OCI-LY1 (cell line): ENCODE results near the gene PARS2.
"Not testable (repeated sequence)": the region's sequence is repeated elsewhere in the genome, so short reads cannot be mapped to it uniquely, and the experiment has no call there.

Source experiments
- H2AFZ ChIP-seq: fragments of 200-600 bp; sonication (generic), shearing (Covaris generic); 2 replicates; pipeline ENCODE4 v1.6.0; 2014; ENCODE audit warnings: antibody characterized with exemption, mild to moderate bottlenecking, low read length
- H3F3A ChIP-seq: fragments of 200-600 bp; sonication (generic), shearing (Covaris generic); 2 replicates; pipeline ENCODE4 v1.6.0; 2014; ENCODE audit warnings: mild to moderate bottlenecking, antibody characterized with exemption, low read length, moderate library complexity; ENCODE audit not compliant: insufficient read depth
- H3K27ac ChIP-seq: fragments of 200-600 bp; sonication (generic); 2 replicates; pipeline ENCODE4 v1.5.1; 2014; ENCODE audit warnings: low read length, mixed run types, mild to moderate bottlenecking, low read depth; ENCODE audit not compliant: poor library complexity, severe bottlenecking
- H3K27me3 ChIP-seq: fragments of 200-600 bp; sonication (generic); 2 replicates; pipeline ENCODE4 v1.6.0; 2014; ENCODE audit warnings: antibody characterized with exemption, mild to moderate bottlenecking, low read length, moderate library complexity; ENCODE audit not compliant: insufficient read depth
- H3K36me3 ChIP-seq: fragments of 200-600 bp; sonication (generic); 2 replicates; pipeline ENCODE4 v1.6.1; 2014; ENCODE audit warnings: mild to moderate bottlenecking, antibody characterized with exemption, low read length, moderate library complexity, mixed read lengths; ENCODE audit not compliant: insufficient read depth
- H3K4me1 ChIP-seq: fragments of 200-600 bp; sonication (generic); 2 replicates; pipeline ENCODE4 v1.5.1; 2014; ENCODE audit warnings: mild to moderate bottlenecking, low read length, moderate library complexity; ENCODE audit not compliant: insufficient read depth, severe bottlenecking
- H3K4me2 ChIP-seq: fragments of 200-600 bp; sonication (generic), shearing (Covaris generic); 2 replicates; pipeline ENCODE4 v1.6.1; 2014; ENCODE audit warnings: low read length
- H3K4me3 ChIP-seq: fragments of 200-600 bp; sonication (generic); 2 replicates; pipeline ENCODE4 v1.5.1; 2014; ENCODE audit warnings: low read length, low read depth, mild to moderate bottlenecking, mixed read lengths; ENCODE audit not compliant: poor library complexity, severe bottlenecking
- H3K79me2 ChIP-seq: fragments of 200-600 bp; shearing (Covaris generic); 2 replicates; pipeline ENCODE4 v1.6.1; 2016; ENCODE audit warnings: mixed run types, low read length, mixed read lengths; ENCODE audit not compliant: insufficient read depth
- H3K9ac ChIP-seq: fragments of 200-600 bp; sonication (generic), shearing (Covaris generic); 2 replicates; pipeline ENCODE4 v1.6.1; 2014; ENCODE audit warnings: mild to moderate bottlenecking, low read length, mixed read lengths
- H3K9me2 ChIP-seq: fragments of 200-600 bp; sonication (generic), shearing (Covaris generic); 2 replicates; pipeline ENCODE4 v1.6.1; 2014; ENCODE audit warnings: low read depth, mild to moderate bottlenecking, low read length, mixed read lengths
- H3K9me3 ChIP-seq: fragments of 200-600 bp; shearing (Covaris generic); 2 replicates; pipeline ENCODE4 v1.6.1; 2014; ENCODE audit warnings: low read length, mixed read lengths
- H4K20me1 ChIP-seq: fragments of 200-600 bp; sonication (generic), shearing (Covaris generic); 2 replicates; pipeline ENCODE4 v1.6.0; 2016; ENCODE audit warnings: mild to moderate bottlenecking, low read length; ENCODE audit not compliant: insufficient read depth
- CTCF ChIP-seq: fragments of 200-600 bp; sonication (generic), shearing (Covaris generic); IDR thresholded peaks from 2 replicates; pipeline ENCODE4 v1.5.1; 2017; ENCODE audit warnings: mild to moderate bottlenecking, antibody characterized with exemption, low read length, moderate library complexity, mixed read lengths
- EZH2 ChIP-seq: fragments of 200-600 bp; sonication (generic), shearing (Covaris generic); IDR thresholded peaks from 2 replicates; pipeline ENCODE4 v1.8.0; 2017; ENCODE audit warnings: borderline replicate concordance, mixed run types, mild to moderate bottlenecking, antibody characterized with exemption, low read length, moderate library complexity, mixed read lengths

The PARS2 gene

GRCh38 chr1:54781023-54781723 lies 16.9 kb upstream of the PARS2 start:
- no peak overlapping the region for H2AFZ ChIP-seq
- no peaks in the 10 kb centered on the region for H3K9me3 ChIP-seq
- no peaks in the 10 kb centered on the region for H3K27me3 ChIP-seq
- no peaks in the 10 kb centered on the region for H3K9me2 ChIP-seq
- no peak overlapping the region for H3K4me2 ChIP-seq
- H3K4me3 ChIP-seq, result no peak overlapping the region
- no peaks in the 10 kb centered on the region for H4K20me1 ChIP-seq
- no peaks in the 10 kb centered on the region for H3K36me3 ChIP-seq
- H3K9ac ChIP-seq, result no peak overlapping the region
- no peak overlapping the region for H3K27ac ChIP-seq
- no peaks in the 10 kb centered on the region for H3K4me1 ChIP-seq
- TF ChIP-seq CTCF (no peak), EZH2 (no peak)
- no peaks in the 10 kb centered on the region for H3F3A ChIP-seq
- H3K79me2 ChIP-seq, result no peaks in the 10 kb centered on the region

- no peak overlapping the region for H3K9ac ChIP-seq
- TF ChIP-seq EZH2 (no peak), CTCF (no peak)
- no peak overlapping the region for H3K4me3 ChIP-seq
- no peaks in the 10 kb centered on the region for H3K27me3 ChIP-seq
- no peaks in the 10 kb centered on the region for H3K9me2 ChIP-seq
- peaks cover 7% of the 10 kb centered on the region for H3K4me1 ChIP-seq
- no peak overlapping the region for H3K4me2 ChIP-seq
- H3K36me3 ChIP-seq, result no peaks in the 10 kb centered on the region; the same call in 1 of the 2 replicates
- H2AFZ ChIP-seq, result no peak overlapping the region
- H3F3A ChIP-seq, result no peaks in the 10 kb centered on the region
- H3K9me3 ChIP-seq, result no peaks in the 10 kb centered on the region
- H4K20me1 ChIP-seq, result no peaks in the 10 kb centered on the region
- no peak overlapping the region for H3K27ac ChIP-seq
- no peaks in the 10 kb centered on the region for H3K79me2 ChIP-seq
Measured at GRCh38 chr1:54777431-54777830, 13.1 kb upstream of the PARS2 start.

- no peaks in the 10 kb centered on the region for H4K20me1 ChIP-seq
- no peak overlapping the region for H3K27ac ChIP-seq
- no peak overlapping the region for H2AFZ ChIP-seq
- H3K4me1 ChIP-seq, result peaks cover 7% of the 10 kb centered on the region
- H3K36me3 ChIP-seq, result no peaks in the 10 kb centered on the region; the same call in 1 of the 2 replicates
- H3K4me3 ChIP-seq, result no peak overlapping the region
- H3K9me2 ChIP-seq, result no peaks in the 10 kb centered on the region
- no peaks in the 10 kb centered on the region for H3K9me3 ChIP-seq
- no peak for TF ChIP-seq EZH2
- TF ChIP-seq CTCF, result no peak
- H3F3A ChIP-seq, result no peaks in the 10 kb centered on the region
- H3K9ac ChIP-seq, result no peak overlapping the region
- no peaks in the 10 kb centered on the region for H3K27me3 ChIP-seq
- no peak overlapping the region for H3K4me2 ChIP-seq
- H3K79me2 ChIP-seq, result no peaks in the 10 kb centered on the region
Measured at GRCh38 chr1:54777011-54777410, 12.7 kb upstream of the PARS2 start.

GRCh38 chr1:54775828-54776721 lies 11.8 kb upstream of the PARS2 start:
- not testable (repeated sequence) for H4K20me1 ChIP-seq, H3K4me2 ChIP-seq, H3K9me3 ChIP-seq, H3K9me2 ChIP-seq, H3F3A ChIP-seq, H3K79me2 ChIP-seq, H3K27ac ChIP-seq, H3K9ac ChIP-seq, H2AFZ ChIP-seq, H3K4me3 ChIP-seq, H3K36me3 ChIP-seq, H3K4me1 ChIP-seq, H3K27me3 ChIP-seq
